ENCODE results near the gene NANOS3.
"Not testable (repeated sequence)": the region's sequence is repeated elsewhere in the genome, so short reads cannot be mapped to it uniquely, and the experiment has no call there.

NANOS3 gene

GRCh38 chr19:13920524-13920923 lies 43.6 kb downstream of the NANOS3 start:
- H3K4me3 ChIP-seq (ENCODE audit: low read depth, low read length) = no peak overlapping the region
- no peak for TF ChIP-seq CTCF (IDR thresholded peaks at IDR 0.05; ENCODE audit: low read depth, low read length)

GRCh38 chr19:13920940-13921747 lies 44.2 kb downstream of the NANOS3 start:
- H3K4me3 ChIP-seq (ENCODE audit: low read depth, low read length) = no peak overlapping the region
- no peak for TF ChIP-seq CTCF (IDR thresholded peaks at IDR 0.05; ENCODE audit: low read depth, low read length)

DNA sequence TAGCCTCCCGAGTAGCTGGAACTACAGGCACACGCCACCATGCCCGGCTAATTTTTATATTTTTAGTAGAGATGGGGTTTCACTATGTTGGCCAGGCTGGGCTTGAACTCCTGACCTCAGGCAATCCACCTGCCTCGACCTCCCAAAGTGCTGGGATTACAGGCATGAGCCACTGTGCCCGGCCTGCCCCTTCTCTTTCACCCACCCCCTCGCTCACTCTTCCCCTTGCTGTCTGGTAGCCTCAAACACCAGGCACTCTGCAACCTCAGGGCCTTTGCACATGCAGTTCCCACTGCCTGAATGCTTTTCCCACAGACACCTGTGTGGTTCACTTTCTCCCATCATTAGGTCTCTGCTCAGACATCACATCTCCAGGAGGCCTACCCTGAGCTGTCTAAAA lies 45.2 kb downstream of the NANOS3 start:
- H3K4me3 ChIP-seq (ENCODE audit: low read depth, low read length) = not testable (repeated sequence)

DNA sequence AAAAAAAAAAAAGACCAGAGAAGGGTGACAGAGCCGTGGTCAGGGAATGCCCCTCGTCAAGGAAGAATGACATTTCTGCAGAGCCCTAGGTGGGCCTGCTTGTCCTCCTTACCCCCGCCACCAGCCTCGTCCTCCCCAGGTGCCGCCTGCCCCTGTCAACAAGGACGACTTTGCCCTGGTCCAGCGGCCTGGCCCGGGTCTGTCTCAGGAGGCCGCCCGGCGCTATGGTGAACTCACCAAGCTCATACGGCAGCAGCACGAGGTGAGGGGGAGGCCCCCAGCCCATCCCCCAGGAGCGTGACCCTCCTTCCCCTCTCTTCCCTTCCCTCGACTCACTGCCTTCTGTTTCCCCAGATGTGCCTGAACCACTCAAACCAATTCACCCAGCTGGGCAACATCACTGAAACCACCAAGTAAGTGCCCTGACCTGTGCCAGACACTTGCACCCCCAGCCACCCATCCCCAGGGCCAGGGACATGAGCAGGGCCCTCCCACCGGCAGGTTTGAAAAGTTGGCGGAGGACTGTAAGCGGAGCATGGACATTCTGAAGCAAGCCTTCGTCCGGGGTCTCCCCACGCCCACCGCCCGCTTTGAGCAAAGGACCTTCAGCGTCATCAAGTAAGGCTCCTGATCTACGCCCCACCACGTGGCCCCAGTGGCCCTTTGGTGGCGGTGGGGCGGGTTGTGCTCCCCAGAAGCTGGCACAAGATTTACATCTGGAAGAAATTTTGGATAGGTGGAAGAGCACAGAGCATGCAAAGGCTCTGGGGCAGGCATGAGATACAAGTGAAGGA lies 46.5 kb downstream of the NANOS3 start:
- H3K4me3 ChIP-seq (ENCODE audit: low read depth, low read length) = no peak overlapping the region
- no peak for TF ChIP-seq CTCF (IDR thresholded peaks at IDR 0.05; ENCODE audit: low read depth, low read length)

DNA sequence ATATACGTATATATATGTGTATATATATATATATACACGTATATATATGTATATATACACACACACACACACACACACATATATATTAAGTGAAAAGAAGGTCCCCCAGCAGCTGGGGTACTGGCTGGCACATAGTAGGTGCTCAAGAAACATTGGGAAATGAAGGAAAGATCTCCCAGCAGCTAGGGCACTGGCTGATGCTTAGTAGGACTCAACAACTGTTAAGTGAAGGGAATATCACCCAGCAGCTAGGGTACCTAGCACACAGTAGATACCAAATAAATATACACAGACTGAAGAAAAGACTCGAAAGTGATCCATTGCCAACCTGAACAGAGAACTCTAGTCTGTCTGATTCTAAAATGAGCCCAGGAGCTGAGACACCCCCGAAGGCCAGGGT lies 49.1 kb downstream of the NANOS3 start:
- no peak for TF ChIP-seq CTCF (IDR thresholded peaks at IDR 0.05; ENCODE audit: low read depth, low read length)
- H3K4me3 ChIP-seq (ENCODE audit: low read depth, low read length) = no peak overlapping the region

DNA sequence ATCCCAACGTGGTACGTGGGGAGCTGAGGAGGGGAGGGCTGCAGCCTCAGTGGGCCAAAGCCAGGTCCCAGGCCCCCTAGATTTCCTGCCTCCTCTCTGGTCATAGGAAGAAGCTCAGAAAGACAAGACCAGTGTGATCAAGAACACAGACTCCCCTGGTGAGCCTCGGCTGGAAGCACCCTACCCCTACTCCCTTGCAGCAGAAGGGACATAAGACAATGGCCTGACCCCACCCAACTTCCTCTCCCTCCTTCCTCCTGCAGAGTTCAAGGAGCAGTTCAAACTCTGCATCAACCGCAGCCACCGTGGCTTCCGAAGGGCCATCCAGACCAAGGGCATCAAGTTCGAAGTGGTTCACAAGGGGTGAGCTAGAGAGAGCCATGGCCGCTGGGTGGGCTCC lies 49.8 kb downstream of the NANOS3 start:
- H3K4me3 ChIP-seq (ENCODE audit: low read depth, low read length) = no peak overlapping the region
- TF ChIP-seq CTCF (IDR thresholded peaks at IDR 0.05; ENCODE audit: low read depth, low read length) = no peak

DNA sequence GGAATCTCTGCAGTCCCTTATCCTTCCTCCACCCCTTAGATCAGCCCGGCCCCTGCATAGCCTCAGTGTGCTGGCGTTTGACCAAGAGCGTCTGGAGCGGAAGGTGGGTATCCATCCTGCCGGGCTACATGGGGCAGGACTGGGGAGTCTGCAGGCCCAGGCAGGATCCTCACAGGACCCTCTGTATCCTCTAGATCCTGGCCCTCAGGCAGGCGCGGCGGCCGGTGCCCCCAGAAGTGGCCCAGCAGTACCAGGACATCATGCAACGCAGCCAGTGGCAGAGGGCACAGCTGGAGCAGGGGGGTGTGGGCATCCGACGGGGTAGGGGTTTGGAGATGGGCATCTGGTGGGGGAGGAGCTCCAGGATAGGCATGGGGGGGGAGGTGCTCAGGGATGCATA lies 52.4 kb downstream of the NANOS3 start:
- TF ChIP-seq CTCF (IDR thresholded peaks at IDR 0.05; ENCODE audit: low read depth, low read length) = no peak

More for the DNA sequence above, 52.4 kb downstream of the NANOS3 start:
- no peak overlapping the region for H3K4me3 ChIP-seq (ENCODE audit: low read depth, low read length)
